HL-60/S4 treated with phorbol 12-myristate 13-acetate at 8.2 ng/mL for 4 days and 3 days (cell line): Measurements from ENCODE around the gene CALHM3.
"Not testable (repeated sequence)": the region's sequence is repeated elsewhere in the genome, so short reads cannot be mapped to it uniquely, and the experiment has no call there.

Source experiments
- in situ Hi-C: fragments of 300-500 bp; cut with MboI; formaldehyde crosslinking; loops from 2 replicates; pipeline ENCODE4 v1.15.0; 2022; ENCODE audit warnings: low sequenced_read_pairs

The CALHM3 gene, protein sequence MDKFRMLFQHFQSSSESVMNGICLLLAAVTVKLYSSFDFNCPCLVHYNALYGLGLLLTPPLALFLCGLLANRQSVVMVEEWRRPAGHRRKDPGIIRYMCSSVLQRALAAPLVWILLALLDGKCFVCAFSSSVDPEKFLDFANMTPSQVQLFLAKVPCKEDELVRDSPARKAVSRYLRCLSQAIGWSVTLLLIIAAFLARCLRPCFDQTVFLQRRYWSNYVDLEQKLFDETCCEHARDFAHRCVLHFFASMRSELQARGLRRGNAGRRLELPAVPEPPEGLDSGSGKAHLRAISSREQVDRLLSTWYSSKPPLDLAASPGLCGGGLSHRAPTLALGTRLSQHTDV

DNA sequence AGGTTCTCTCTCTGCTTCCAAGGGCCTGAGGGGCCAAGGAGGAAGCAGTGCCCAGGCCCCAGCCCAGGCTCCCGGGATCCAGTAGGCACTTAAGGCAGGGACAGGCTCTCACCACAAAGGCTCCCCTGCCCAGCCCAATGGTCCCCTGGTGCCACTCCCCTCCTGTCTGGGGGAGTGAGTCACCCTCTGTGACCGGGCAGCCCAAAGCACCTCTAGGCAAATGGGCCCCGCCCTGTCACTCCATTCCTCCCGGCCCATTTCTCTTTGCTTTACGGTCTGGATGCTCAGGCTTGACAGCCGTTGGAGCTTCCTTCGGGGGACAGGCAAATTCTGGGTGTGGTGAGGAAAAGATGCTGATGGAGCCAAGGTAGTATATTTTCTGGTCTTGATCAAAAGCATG, at the start of gene CALHM3:
CALHM3 (minus strand) TSS at position 106 of the 400 bp plus-strand sequence. CDS start 208 bp downstream, outside the sequence.
- in situ Hi-C loops, result no loop called here

DNA sequence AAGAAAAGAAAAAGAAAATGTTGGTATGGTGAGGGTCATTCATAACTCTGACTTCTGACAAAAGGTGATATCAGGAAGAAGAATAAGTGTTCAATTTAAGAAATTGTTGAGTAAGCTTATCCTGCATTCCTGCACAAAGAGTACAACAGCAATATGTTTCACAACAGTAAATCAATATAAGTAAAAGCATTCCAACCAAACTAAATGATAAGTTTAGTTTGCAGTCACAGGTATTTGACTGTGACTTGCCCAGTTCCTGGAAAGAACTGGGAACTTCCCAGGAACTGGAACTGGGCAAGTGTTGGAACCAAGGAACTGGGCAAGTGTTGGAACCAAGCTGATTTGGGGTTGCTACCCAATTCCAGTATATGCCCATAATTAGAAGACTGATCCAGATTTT, 49.5 kb upstream of the CALHM3 start:
- in situ Hi-C loops, result no loop called here

DNA sequence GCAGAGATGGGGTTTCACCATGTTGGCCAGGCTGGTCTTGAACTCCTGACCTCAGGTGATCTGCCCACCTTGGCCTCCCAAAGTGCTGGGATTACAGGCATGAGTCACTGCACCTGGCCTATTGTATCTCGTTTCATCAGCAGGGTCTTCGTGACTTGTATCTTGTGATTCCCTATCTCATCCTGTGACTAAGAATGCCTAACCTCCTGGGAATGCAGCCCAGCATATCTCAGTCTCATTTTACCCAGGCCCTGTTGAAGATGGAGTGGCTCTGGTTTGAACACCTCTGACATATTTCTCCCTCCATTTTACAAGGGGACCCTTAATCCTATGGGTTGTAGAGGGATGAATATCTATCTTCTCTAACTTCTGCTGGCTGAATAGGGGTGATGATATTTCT, 48.4 kb upstream of the CALHM3 start:
- in situ Hi-C loops, result not testable (repeated sequence)

DNA sequence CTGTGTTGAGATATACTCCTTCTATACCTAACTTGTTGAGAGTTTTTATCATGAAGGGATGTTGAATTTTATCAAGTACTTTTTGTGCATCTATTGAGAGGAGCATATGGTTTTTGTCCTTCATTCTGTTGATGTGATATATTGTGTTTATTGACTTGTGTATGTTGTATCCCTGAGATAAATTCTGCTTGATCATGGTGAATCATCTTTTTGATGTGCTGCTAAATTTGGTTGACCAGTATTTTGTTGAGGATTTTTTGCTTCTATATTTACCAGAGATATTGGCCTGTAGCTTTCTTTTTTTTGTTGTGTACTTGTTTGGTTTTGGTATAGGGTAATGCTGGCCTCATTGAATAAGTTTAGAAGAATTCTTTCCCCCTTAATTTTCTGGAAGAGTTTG, 46.9 kb upstream of the CALHM3 start:
- in situ Hi-C loops, result no loop called here

DNA sequence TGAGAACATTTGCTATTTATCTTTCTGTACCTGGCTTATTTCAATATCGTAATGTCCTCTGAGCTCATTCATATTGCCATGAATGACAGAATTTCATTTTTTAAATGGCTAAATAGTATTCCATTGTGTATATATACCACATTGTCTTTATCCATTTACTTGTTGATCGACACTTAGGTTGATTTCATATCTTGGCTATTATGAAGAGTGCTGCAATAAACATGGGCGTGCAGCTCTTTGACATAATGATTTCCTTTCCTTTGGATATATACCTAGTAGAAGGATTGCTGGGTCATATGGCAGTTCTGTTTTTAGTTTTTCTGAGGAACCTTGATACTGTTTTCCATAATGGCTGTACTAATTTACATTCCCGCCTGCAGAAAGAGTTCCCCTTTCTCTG, 44.6 kb upstream of the CALHM3 start:
- in situ Hi-C loops, result no loop called here

DNA sequence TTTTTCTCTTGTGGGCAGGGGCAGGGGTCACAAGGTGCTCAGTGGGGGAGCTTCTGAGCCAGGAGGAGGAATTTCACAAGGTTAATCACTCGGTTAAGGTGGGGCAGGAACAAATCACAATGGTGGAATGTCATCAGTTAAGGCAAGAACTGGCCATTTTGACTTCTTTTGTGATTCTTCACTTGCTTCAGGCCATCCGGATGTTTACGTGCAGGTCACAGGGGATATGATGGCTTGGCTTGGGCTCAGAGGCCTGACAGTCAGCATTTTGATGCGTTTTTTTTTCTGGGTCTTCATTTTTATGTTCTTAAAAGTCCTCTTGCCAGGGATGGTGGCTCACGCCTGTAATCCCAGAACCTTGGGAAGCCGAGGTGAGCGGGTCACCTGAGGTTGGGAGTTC, 43.0 kb upstream of the CALHM3 start:
- in situ Hi-C loops, result not testable (repeated sequence)

DNA sequence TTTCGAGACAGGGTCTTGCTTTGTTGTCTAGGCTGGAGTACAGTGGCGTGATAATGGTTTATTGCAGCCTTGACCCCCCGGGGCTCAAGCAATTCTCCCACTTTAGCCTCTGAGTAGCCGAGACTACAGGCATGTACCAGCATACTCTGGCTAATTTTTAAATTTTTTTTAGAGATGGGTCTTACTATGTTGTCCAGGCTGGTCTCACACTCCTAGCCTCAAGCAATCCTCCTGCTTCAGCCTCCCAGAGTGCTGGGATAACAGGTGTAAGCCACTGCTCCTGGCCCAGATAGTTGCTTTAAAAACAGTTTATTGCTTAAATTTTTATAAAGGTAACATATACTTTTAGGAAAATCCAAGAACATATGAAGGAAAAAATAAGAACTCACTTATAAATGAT, 40.8 kb upstream of the CALHM3 start:
- in situ Hi-C loops, result no loop called here

DNA sequence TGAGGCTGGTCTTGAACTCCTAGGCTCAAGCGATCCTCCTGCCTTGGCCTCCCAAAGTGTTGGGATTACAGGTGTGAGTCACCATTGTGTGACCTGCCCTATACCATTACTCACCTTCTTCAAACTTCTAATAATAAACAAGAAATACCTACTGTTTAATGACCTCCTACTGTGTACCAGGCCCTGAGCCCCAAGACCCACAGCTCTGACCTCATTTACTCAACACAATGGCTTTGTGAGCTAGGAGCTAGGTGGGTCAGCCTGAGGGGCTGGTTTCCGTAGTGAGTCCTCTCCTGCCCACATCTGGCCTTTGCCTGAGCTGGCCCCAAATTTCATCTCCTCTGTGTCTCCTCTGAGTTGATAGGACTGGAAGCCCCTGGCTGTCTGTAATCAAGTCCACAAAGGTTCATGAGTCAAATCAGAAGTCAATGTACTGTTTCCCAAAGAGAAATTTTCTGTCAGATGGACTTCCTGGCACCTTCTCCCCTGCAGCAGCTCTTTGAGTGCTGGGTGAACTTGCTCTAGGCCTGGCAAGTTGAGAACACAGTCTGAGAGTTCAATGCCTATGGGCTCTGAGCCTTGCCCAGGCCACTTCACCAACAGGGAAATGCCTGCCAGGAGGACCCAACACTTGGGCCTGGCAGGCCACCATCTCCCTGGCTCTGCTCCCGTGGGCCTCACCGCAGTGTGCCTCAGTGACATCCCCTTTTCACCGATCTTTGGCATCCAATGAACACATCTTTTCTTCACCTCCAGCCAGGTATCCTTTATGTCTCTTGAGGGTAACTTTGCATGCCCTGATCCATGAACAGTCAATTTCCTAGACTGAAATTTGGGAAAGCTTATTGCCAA, 38.4 kb upstream of the CALHM3 start:
- in situ Hi-C loops, result no loop called here

DNA sequence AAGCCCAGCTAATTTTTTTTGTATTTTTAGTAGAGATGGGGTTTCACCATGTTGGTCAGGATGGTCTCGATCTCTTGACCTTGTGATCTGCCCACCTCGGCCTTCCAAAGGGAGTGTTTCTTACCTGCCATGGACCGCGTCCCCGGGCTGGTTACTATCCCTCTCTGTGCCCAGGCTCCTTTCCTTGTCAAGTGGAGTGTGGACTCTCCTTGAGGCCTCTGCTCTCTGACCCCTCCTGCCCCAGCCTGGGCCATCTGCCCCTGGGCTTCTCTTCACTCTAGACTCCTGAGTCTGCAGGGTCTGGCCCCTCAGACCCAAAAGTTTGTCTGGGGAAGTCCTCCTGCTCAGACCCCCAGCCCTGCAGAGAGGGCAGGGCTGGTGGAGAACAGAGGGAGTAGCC, 35.2 kb upstream of the CALHM3 start:
- in situ Hi-C loops, result no loop called here

DNA sequence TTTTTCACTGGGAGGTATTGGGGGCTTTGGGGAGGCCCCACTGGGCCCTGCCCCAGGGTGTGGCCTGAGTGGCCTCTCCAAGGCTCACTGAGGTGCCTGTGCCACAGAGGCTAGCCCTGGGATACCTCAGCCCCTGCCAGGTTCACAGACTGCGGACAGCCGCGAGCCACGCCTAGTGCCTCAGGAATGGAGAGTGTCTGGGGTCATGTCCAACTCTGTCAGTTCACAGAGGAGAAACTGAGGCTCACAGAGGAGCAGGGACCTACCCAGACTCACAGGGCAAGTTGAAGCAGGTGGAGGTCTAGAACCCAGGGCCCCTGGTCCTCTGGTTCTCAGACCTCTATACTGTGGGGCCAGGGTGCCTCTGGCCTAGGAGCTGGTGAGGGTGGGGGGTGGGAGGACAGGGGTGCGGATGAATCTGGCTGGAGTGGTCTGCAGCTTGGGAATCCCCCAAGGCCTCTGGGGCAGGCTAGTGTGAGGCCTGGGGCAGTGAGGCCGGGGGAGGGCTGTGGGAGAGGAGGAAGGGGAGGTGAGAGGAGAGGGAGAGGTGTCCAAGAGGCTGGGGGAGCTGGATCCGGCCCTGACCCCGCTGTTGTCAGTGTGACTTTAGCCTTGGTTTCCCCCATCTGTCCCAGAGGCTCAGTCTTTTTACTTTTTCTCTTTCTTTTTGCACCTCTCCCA, 34.5 kb upstream of the CALHM3 start:
- in situ Hi-C loops, result no loop called here

DNA sequence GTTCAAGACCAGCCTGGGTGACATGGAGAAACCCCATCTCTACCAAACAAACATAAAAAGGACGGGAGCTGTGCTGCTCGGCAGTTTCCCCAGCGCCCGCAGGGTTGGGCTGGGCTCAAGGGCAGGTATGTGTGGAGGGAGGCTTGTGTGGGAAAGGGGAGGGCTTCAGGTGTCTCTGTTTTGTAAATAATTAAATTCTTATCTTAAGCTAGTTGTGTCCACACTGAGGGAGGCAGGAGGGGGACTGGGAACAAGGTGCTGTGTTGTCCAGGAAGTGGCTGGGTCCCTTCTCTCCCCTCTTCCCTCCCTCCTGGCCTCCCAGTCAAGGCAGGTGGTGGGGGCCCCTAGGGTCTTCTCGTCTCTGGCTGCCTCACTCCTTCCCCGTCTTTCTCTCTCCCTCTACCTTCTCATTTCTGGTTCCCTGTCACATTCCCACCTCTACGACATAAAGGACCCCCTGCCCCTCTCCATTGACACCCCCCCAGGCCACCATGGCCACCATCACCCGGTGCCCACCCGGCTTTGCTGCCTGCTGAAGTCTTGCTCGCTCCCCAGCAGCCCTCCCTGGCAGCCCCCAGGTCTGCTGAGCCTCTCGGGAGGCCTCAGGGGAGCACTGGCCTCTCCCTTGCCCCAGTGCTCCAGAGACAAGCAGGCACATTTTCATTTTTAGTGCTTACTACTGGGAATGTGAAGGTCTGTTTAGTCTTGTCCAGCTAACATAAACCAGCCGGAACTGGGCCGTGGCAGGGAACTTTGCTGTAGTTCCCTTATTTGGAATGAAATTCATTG, 33.7 kb upstream of the CALHM3 start:
- in situ Hi-C loops, result no loop called here

DNA sequence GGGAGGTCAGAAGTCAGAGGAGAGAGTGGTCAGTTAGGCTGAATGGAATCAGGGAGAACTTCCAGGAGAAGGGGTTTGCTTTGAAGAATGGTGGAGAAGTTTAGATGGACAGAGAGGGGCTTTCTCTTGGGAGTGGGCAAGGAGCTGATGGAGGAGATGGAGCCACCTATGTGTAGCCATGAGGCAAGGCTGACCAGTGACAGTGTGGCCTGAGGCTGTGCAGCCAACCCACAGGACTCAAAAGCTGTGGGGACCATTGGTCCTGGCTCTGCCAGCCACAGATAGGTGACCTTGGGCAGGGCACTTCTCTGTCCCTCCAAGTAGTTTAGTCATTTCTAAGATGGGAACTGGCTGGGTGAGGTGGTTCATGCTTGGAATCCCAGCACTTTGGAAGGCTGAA, 33.1 kb upstream of the CALHM3 start:
- in situ Hi-C loops, result no loop called here

DNA sequence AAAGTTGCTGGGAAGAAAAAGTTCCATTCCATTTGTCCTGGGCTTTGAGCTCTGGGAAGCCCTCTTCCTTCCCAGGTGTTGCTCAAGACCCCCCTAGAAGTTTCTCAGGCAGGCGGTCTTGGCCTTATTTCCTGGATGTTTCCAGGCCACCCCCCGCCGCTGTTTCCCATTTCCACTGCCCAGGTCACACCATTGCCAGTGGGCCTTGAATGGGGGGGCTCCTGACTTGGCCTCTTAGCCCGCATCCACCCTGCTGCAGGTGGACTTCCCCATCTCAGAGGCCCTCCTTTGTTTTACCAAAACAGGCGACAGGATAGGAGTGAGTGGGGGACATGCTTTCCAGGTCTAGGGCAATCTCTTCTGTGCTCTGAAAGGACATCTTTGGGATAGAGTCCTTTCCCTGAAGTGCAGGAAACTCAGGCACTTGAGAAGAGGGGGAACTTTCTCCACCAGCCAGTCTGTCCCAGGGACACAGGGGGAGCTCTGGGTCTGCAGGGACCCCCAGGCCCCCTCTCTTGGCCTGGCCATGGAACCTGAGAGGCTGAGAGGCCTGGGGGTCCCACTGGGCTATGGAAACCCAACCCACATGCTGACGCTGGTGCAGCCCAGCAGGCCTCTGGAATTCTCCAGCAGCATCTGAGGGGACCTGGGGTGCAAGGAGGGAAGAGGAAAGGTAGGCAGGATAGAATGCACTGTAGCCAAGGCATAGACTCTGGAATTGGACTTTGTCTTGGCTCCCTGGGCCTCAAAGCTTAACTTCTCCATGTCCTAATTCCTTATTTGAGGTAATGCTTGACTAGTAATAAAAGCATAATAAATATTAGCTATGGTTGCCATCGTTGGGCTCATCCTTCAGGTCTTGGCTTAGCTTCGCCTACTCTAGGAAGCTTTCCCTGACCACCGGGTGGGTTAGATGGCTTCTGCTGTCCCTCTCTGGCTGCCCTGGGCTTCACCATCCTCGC, 32.0 kb upstream of the CALHM3 start:
- in situ Hi-C loops, result no loop called here

DNA sequence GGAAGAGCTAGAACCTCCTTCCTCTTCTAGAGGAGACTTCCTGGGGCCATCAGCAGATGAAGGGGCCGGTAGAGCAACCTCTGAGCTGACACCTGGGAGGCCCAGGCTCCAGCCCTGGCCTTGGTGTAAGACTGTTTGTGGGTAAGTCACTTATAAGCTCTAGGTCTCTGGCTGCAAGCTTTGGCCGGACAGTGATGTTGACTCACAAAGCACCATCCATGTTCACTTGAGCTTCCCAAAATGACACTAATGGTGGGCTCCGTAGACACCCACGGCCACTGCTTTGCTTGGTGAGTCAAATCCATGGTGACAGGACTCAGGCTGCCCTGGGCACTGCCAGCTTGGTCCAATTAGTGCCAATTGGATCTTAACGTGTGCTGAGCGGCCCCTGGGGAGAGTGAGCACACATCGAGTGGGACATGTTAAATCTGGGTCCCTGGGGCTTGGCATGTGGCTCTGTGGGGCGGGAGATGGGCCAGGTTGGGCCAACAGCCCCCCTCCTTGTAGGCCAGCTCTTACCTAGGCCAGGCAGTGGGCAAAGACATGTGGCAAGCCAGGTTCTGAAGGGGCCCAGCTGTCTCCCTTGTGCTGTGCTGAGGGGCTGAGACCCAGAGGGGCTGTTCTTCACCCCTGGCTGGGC, 31.1 kb upstream of the CALHM3 start:
- in situ Hi-C loops, result no loop called here

DNA sequence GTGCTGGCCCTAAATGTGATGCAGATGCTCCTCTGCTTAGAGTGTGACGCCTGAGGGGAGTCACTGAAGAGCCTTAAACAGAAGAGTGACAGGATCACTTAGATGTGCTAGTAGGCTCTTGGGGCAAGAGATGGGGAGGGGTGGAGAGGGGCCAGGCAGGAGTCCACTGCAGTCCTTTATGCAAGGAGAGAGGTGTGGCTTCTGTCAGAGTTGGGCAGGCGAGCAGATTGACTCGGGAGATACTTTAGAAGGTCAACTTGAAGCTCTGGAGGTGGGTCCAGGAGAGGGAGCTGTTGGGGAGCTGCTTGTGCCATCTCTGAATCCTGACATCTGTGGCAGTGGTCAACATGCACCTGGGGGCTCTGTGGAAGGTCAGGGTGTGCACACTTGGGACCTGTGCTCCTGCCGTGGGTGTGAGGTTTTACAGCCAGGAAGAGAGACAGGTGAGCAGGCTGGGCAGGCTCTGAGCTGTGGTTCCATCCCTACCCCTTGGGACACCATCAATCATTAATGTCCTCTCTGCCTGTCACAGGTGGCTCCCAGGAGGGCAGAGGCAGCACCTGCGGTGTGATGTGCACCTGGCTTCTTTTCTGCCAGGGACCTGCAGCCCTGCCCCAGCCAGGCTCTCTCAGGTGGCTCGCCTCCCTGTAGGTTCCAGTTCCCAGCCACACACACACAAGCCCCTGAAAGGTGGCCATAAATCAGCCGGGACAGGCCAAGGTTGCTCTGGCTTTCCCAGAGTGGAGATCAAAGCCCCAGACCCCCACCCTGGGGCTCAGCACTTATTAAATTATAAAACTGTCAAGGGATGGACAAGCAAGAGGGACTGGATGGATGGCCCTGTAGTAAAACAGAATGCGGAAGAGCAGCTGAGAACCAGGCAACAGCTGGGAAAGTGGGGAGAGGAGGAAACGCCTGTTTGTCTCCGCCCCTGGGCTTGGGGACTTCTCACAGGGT, 28.5 kb upstream of the CALHM3 start:
- in situ Hi-C loops, result no loop called here

DNA sequence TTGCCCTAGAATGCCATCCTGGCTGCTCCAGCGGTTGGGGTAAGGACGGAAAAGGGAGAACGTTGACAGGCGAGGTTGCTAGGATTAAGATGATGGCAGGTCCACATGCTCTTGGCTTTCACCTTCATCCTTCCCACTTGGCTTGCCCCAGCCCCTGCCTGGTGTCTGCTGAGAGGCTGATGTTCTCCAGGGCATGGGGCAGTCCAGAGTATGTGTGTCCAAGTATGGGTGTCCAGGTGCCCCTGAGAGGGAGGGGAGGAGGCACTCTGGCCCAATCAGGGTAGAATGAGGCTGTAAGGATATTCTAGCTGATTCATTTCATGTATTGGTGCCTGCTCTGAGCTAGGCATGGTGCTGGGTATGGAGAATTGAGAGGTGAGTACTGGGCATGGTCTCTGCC, 27.0 kb upstream of the CALHM3 start:
- in situ Hi-C loops, result no loop called here

DNA sequence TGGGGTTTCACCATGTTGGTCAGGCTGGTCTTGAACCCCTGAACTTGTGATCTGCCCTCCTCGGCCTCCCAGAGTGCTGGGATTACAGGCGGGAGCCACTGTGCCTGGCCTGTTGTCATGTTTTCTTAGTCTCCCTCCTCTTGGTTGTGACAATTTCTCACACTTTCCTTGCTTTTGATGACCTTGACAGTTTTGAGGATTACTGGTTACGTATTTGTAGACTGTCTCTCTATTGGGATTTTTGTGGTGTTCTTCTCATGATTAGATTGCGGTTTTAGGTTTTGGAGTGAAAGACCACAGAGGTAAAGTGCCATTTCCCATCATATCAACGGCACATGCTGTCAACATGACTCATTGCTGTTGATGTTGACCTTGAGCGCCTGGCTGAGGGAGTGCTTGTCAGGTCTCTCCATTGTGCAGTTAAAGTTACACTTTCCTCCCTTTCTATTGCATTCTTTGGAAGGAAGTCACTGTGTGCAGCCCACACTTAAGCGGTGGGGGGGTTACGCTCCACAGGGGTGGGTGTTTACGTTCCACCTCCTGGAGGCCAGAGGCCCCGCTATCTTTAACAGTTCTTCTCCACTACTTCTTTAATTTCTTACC, 25.2 kb upstream of the CALHM3 start:
- in situ Hi-C loops, result no loop called here

DNA sequence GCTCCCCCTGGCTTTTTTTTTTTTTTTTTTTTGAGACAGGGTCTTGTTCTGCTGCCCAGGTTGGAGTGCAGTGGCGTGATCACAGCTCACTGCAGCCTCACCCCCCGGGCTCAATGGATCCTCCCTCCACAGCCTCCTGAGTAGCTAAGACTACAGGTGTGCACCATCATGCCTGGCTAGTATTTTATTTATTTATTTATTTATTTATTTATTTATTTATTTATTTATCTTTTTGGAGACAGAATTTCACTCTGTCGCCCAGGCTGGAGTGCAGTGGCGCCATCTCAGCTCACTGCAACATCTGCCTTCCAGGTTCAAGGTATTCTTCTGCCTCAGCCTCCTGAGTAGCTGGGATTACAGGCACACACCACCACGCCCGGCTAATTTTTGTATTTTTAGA, 24.7 kb upstream of the CALHM3 start:
- in situ Hi-C loops, result not testable (repeated sequence)
